HL-60/S4 (cell line): ENCODE results near the gene SLC6A20.

Experiments used
- in situ Hi-C: fragments of 300-500 bp; cut with MboI; formaldehyde crosslinking; loops from 2 replicates; pipeline ENCODE4 v1.14.3; 2022; ENCODE audit warnings: low sequenced_read_pairs

SLC6A20 gene

GRCh38 chr3:45795882-45796765, at the start of gene SLC6A20:
Gene SLC6A20 (minus strand): TSS chr3:45796536. CDS start chr3:45796419, 117 bp downstream.
- in situ Hi-C loops: no loop called here

GRCh38 chr3:45844616-45845015, 48.3 kb upstream of the SLC6A20 start:
- in situ Hi-C loops: no loop called here

GRCh38 chr3:45842851-45843625, 46.7 kb upstream of the SLC6A20 start:
- in situ Hi-C loops: no loop called here

GRCh38 chr3:45841757-45842491, 45.6 kb upstream of the SLC6A20 start, which contains the start of gene LZTFL1:
Gene LZTFL1 (minus strand): TSS chr3:45842119. CDS start chr3:45841991, 128 bp downstream.
- in situ Hi-C loops: no loop called here

- in situ Hi-C loops: no loop called here
These were observed 45.1 kb upstream of the SLC6A20 start for GRCh38 chr3:45841420-45841756.

- in situ Hi-C loops: no loop called here
These were observed 42.1 kb upstream of the SLC6A20 start for GRCh38 chr3:45838466-45838865.

GRCh38 chr3:45832699-45833098, 36.4 kb upstream of the SLC6A20 start:
- in situ Hi-C loops: no loop called here

- in situ Hi-C loops: no loop called here
These were observed 33.8 kb upstream of the SLC6A20 start for GRCh38 chr3:45830121-45830520.

- in situ Hi-C loops: no loop called here
These were observed 30.6 kb upstream of the SLC6A20 start for GRCh38 chr3:45826908-45827307.

GRCh38 chr3:45826321-45826720, 30.0 kb upstream of the SLC6A20 start:
- in situ Hi-C loops: no loop called here

- in situ Hi-C loops: no loop called here
These were observed 24.8 kb upstream of the SLC6A20 start for GRCh38 chr3:45821127-45821526.

GRCh38 chr3:45819543-45819942, 23.2 kb upstream of the SLC6A20 start:
- in situ Hi-C loops: no loop called here

- in situ Hi-C loops: no loop called here
These were observed 21.6 kb upstream of the SLC6A20 start for GRCh38 chr3:45817831-45818522.

GRCh38 chr3:45816544-45816943, 20.2 kb upstream of the SLC6A20 start:
- in situ Hi-C loops: no loop called here

- in situ Hi-C loops: no loop called here
These were observed 18.0 kb upstream of the SLC6A20 start for GRCh38 chr3:45814322-45814721.

GRCh38 chr3:45807681-45808540, 11.6 kb upstream of the SLC6A20 start:
- in situ Hi-C loops: no loop called here

- in situ Hi-C loops: no loop called here
These were observed 10.8 kb upstream of the SLC6A20 start for GRCh38 chr3:45807133-45807532.

GRCh38 chr3:45806072-45806471, 9.7 kb upstream of the SLC6A20 start:
- in situ Hi-C loops: no loop called here

- in situ Hi-C loops: no loop called here
These were observed 7.1 kb upstream of the SLC6A20 start for GRCh38 chr3:45803252-45803935.
